ENCODE results near the gene CYP2E1.
"Not testable (repeated sequence)": the region's sequence is repeated elsewhere in the genome, so short reads cannot be mapped to it uniquely, and the experiment has no call there.

Gene CYP2E1

GRCh38 chr10:133573460-133573859 lies 46.3 kb downstream of the CYP2E1 start:
- DNase-seq = not testable (repeated sequence)

GRCh38 chr10:133577037-133577436 lies 49.9 kb downstream of the CYP2E1 start:
- not testable (repeated sequence) for DNase-seq
